Aorta (tissue), 5 donors: ENCODE data around the gene HNRNPL. TPM values are rescaled to one million over a fixed set of nuclear protein-coding genes. Genes with fewer than 3 reads are reported as not detected.
"Not testable (repeated sequence)": the region's sequence is repeated elsewhere in the genome, so short reads cannot be mapped to it uniquely, and the experiment has no call there.

ENCODE experiments used
- ATAC-seq: fragments of 200-7000 bp; cut with Tn5 transposase; one replicate; pipeline ENCODE4 v1.9.1; 2022; ENCODE audit warnings: moderate library complexity; ENCODE audit not compliant: low FRiP score
- DNase-seq, 2 donors: peaks; one replicate each; pipeline ENCODE4 v3.0.0-alpha.2; 2020
- H3K27ac ChIP-seq, 2 donors: one replicate each; pipeline ENCODE4 v1.5.1; 2013; ENCODE audit warnings: low read length in 2 of 2, mild to moderate bottlenecking in 2 of 2, moderate library complexity in 2 of 2, control low read depth in 1 of 2, inconsistent platforms in 1 of 2, low read depth in 1 of 2
- H3K27me3 ChIP-seq, 2 donors: one replicate each; pipeline ENCODE4 v1.6.1; 2013; ENCODE audit warnings: control low read depth in 1 of 2, low read length in 1 of 2, mild to moderate bottlenecking in 1 of 2, moderate library complexity in 1 of 2; ENCODE audit not compliant: insufficient read depth in 2 of 2, control insufficient read depth in 1 of 2
- H3K36me3 ChIP-seq, 2 donors: one replicate each; pipeline ENCODE4 v1.6.1; 2013; ENCODE audit warnings: control low read depth in 1 of 2, low read length in 1 of 2, mild to moderate bottlenecking in 1 of 2; ENCODE audit not compliant: insufficient read depth in 2 of 2, control insufficient read depth in 1 of 2
- H3K4me1 ChIP-seq, 2 donors: one replicate each; pipeline ENCODE4 v1.6.1; 2013; ENCODE audit warnings: low read length in 2 of 2, control low read depth in 1 of 2, mild to moderate bottlenecking in 1 of 2, moderate library complexity in 1 of 2; ENCODE audit not compliant: insufficient read depth in 2 of 2, control insufficient read depth in 1 of 2
- H3K4me3 ChIP-seq, 2 donors: one replicate each; pipeline ENCODE4 v1.5.1; 2013; ENCODE audit warnings: low read length in 2 of 2, control low read depth in 1 of 2, mild to moderate bottlenecking in 1 of 2
- H3K9me3 ChIP-seq: one replicate; pipeline ENCODE4 v1.6.1; 2013; ENCODE audit warnings: mild to moderate bottlenecking, low read length; ENCODE audit not compliant: control insufficient read depth
- WGBS, 2 donors: extraction: QIAGEN DNeasy Blood & Tissue Kit; methylation state at CpG; one replicate each; pipeline ENCODE4 v1.1.7; 2013; 5-methylcytosine and 5-hydroxymethylcytosine counted together
- intact Hi-C, 2 donors: fragments of 100-400 bp; cut with DNase I; formaldehyde crosslinking; loops; one replicate each; pipeline versions ENCODE4 v1.14.2 to v1.15.0; 2022
- polyA plus RNA-seq, 2 donors: library from polyadenylated mRNA; stranded (reverse); fragments of 200-250 nt; gene quantifications; one replicate each; pipeline ENCODE4 v1.2.3, GENCODE V29; 2013
- total RNA-seq, 2 donors: library from RNA; stranded (reverse); fragmentation: NEBNext Ultra II Directional; extraction: Animal tissue kit (Norgen Biotek cat#: 25700); gene quantifications; one replicate each; pipeline ENCODE4 v1.2.1, GENCODE V29; 2021
- donor health status: healthy with polysubstance abuse.
- donor health status: Bipolar disorder and iron deficiency.
- donor health status: DM: no; HTN: no; CAD: no.
- donor health status: DM: no; HTN: no; CAD: no.
- donor health status: DM: yes; HTN: yes; CAD: no.

Gene HNRNPL
- total and polyA plus RNA-seq, 4 donors, result 83.3 to 220 (median 185) TPM

GRCh38 chr19:38888876-38889275 lies 39.1 kb upstream of the HNRNPL start:
- no peak for DNase-seq
- ATAC-seq, result no peak
- 93% methylated on average over 17 of the region's 17 CpGs for WGBS, 2 donors
- H3K4me3 ChIP-seq, result no peak overlapping the region
- H3K4me1 ChIP-seq, result no peaks in the 10 kb centered on the region
- H3K27me3 ChIP-seq, result no peaks in the 10 kb centered on the region
- intact Hi-C loops, result loop anchor here in 1 of 2 donors (10.0 kb wide), 1 partner anchor 484 kb away; the partner anchor contains the start of gene FAM98C
- H3K9me3 ChIP-seq, result no peaks in the 10 kb centered on the region
- H3K27ac ChIP-seq, result no peak overlapping the region
- peaks cover 0 to 6% of the 10 kb centered on the region in 2 donors for H3K36me3 ChIP-seq

- not testable (repeated sequence) for H3K9me3 ChIP-seq, ATAC-seq, H3K27me3 ChIP-seq, H3K36me3 ChIP-seq, H3K4me3 ChIP-seq, H3K4me1 ChIP-seq, DNase-seq, H3K27ac ChIP-seq
- intact Hi-C loops, result loop anchor here in 1 of 2 donors (10.0 kb wide), 1 partner anchor 480 kb away; the partner anchor contains the start of gene FAM98C
- 95 to 97% methylated on average over 3 of the region's 3 CpGs for WGBS, 2 donors
Measured at GRCh38 chr19:38884691-38885090, 34.9 kb upstream of the HNRNPL start.

GRCh38 chr19:38883286-38883685 lies 33.5 kb upstream of the HNRNPL start:
- Histone ChIP-seq H3K4me1 (no peaks in the 10 kb centered on the region), H3K4me3 (no peak overlapping the region), H3K27ac (no peak overlapping the region), H3K27me3 (no peaks in the 10 kb centered on the region), H3K9me3 (no peaks in the 10 kb centered on the region), H3K36me3 (no peaks in the 10 kb centered on the region)
- ATAC-seq (no peak), DNase-seq (no peak)
- WGBS, 2 donors, result 93 to 94% methylated on average over 9 of the region's 9 CpGs
- intact Hi-C loops, result loop anchor here in 1 of 2 donors (10.0 kb wide), 1 partner anchor 478 kb away; the partner anchor contains the start of gene FAM98C

- 90 to 92% methylated on average over 19 of the region's 19 CpGs for WGBS, 2 donors
- intact Hi-C loops, result loop anchor here in 1 of 2 donors (10.0 kb wide), 1 partner anchor 476 kb away; the partner anchor contains the start of gene FAM98C
- no peaks in the 10 kb centered on the region for H3K36me3 ChIP-seq
Measured at GRCh38 chr19:38880882-38881609, 31.3 kb upstream of the HNRNPL start.

GRCh38 chr19:38880076-38880881 lies 30.5 kb upstream of the HNRNPL start:
- H3K9me3 ChIP-seq, result no peaks in the 10 kb centered on the region
- DNase-seq (no peak), ATAC-seq (no peak)
- H3K4me1 ChIP-seq, result no peaks in the 10 kb centered on the region
- H3K4me3 ChIP-seq, result no peak overlapping the region
- no peak overlapping the region for H3K27ac ChIP-seq
- intact Hi-C loops, result loop anchor here in 1 of 2 donors (10.0 kb wide), 1 partner anchor 475 kb away; the partner anchor contains the start of gene FAM98C
- no peaks in the 10 kb centered on the region for H3K36me3 ChIP-seq
- no peaks in the 10 kb centered on the region for H3K27me3 ChIP-seq
- 92% methylated on average over 17 to 19 of the region's 19 CpGs for WGBS, 2 donors

More at GRCh38 chr19:38880882-38881609, 31.3 kb upstream of the HNRNPL start:
- Histone ChIP-seq H3K27ac (no peak overlapping the region), H3K27me3 (no peaks in the 10 kb centered on the region), H3K4me3 (no peak overlapping the region), H3K9me3 (no peaks in the 10 kb centered on the region), H3K4me1 (no peaks in the 10 kb centered on the region)
- ATAC-seq (no peak), DNase-seq (no peak)

DNA sequence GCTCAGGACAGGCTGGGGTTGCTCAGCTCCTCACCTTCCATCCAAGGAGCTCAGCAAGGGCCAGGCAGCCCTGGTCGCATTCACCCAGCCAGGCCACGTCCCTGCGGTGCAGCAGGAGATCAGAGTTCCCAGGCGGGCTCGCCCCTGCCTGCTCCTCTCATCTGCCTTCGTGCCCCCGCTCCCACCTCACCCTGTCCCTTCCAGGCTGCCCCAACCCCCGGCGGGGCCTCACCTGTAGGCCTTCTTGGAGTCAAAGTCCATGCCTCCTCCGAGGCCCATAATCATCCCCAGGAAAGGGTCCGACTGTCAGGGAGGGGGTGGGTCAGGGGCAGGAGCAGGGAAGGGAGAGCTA lies 29.6 kb upstream of the HNRNPL start:
- ATAC-seq (no peak), DNase-seq (no peak)
- H3K4me3 ChIP-seq, result no peak overlapping the region
- H3K9me3 ChIP-seq, result no peaks in the 10 kb centered on the region
- H3K27ac ChIP-seq, result no peak overlapping the region
- 85 to 87% methylated on average over 11 of the region's 11 CpGs for WGBS, 2 donors
- intact Hi-C loops, result loop anchor here (10.0 kb wide), 3 partner anchors 115 to 365 kb away; no protein-coding TSS in a partner anchor
- H3K4me1 ChIP-seq, result no peaks in the 10 kb centered on the region
- H3K36me3 ChIP-seq, result no peaks in the 10 kb centered on the region
- H3K27me3 ChIP-seq, result no peaks in the 10 kb centered on the region

- intact Hi-C loops, result loop anchor here (10.0 kb wide), 3 partner anchors 114 to 364 kb away; no protein-coding TSS in a partner anchor
- WGBS, 2 donors, result 75 to 81% methylated on average over 16 of the region's 16 CpGs
- Histone ChIP-seq H3K27me3 (no peaks in the 10 kb centered on the region), H3K4me3 (no peak overlapping the region), H3K36me3 (no peaks in the 10 kb centered on the region), H3K4me1 (no peaks in the 10 kb centered on the region), H3K9me3 (no peaks in the 10 kb centered on the region), H3K27ac (no peak overlapping the region)
- DNase-seq, result no peak
- no peak for ATAC-seq
Measured at GRCh38 chr19:38878575-38879399, 29.0 kb upstream of the HNRNPL start.
